ENCODE results near the gene MTMR2. TPM values are rescaled to one million over a fixed set of nuclear protein-coding genes. Genes with fewer than 3 reads are reported as not detected.

Gene MTMR2
- total RNA-seq, 1 experiment from 2014 or later: 59.0 TPM

- no peak overlapping the region for H3K27ac ChIP-seq (ENCODE audit: insufficient read length, low read depth, low read length)
- Mint-ChIP-seq H3K27ac (no peak overlapping the region; a peak in 1 of 7 replicates), H3K27me3 (ENCODE audit: low read depth) (peaks cover 3% of the 10 kb centered on the region; the same call in 1 of the 2 replicates), H3K4me3 (no peak overlapping the region), H3K9me3 (peaks cover 0 to 5% of the 10 kb centered on the region in 2 experiments; a peak in 3 of 5 replicates), H3K4me1 (no peaks in the 10 kb centered on the region), H3K36me3 (ENCODE audit: insufficient read depth in 1 of 3, low read depth in 3 of 3) (no peaks in the 10 kb centered on the region)
- no peaks in the 10 kb centered on the region for H3K27me3 ChIP-seq (ENCODE audit: insufficient read depth, low read length)
- H2BK15ac ChIP-seq (ENCODE audit: low read depth, low read length): no peak overlapping the region
- no peak overlapping the region for H4K5ac ChIP-seq (ENCODE audit: insufficient read length, low read depth, low read length)
- H3K4me1 ChIP-seq (ENCODE audit: insufficient read depth, low read length): no peaks in the 10 kb centered on the region
- no peak overlapping the region for H2BK5ac ChIP-seq (ENCODE audit: insufficient read length, low read length)
- no peak overlapping the region for H4K91ac ChIP-seq (ENCODE audit: insufficient read length, low read depth, low read length)
- H2BK12ac ChIP-seq (ENCODE audit: insufficient read length, low read depth, low read length): no peak overlapping the region
- H2AK5ac ChIP-seq (ENCODE audit: insufficient read length, low read length): no peak overlapping the region
- no peaks in the 10 kb centered on the region for H3K23me2 ChIP-seq (ENCODE audit: insufficient read length, low read depth, low read length, poor library complexity, severe bottlenecking)
- H4K20me1 ChIP-seq (ENCODE audit: control insufficient read depth, insufficient read depth, insufficient read length): no peaks in the 10 kb centered on the region
- H2BK20ac ChIP-seq (ENCODE audit: low read depth, low read length, poor library complexity, severe bottlenecking): no peak overlapping the region
- H3T11ph ChIP-seq (ENCODE audit: low read length): no peak overlapping the region
- no peak overlapping the region for H3K14ac ChIP-seq (ENCODE audit: insufficient read depth, low read length)
- DNase-seq: no peak
- H2BK120ac ChIP-seq (ENCODE audit: low read depth, low read length, poor library complexity, severe bottlenecking): no peak overlapping the region
- no peak overlapping the region for H3K9ac ChIP-seq (ENCODE audit: extremely low read depth, insufficient read length, low read length)
- no peak overlapping the region for H3K18ac ChIP-seq (ENCODE audit: insufficient read length, low read depth, low read length)
- no peaks in the 10 kb centered on the region for H3K9me3 ChIP-seq (ENCODE audit: control insufficient read depth, low read depth, low read length)
- no CpG with 5 or more reads among the region's 5 CpGs for WGBS (ENCODE audit: extremely low coverage, insufficient read length, low lambda C conversion rate)
- H3K56ac ChIP-seq (ENCODE audit: insufficient read length, low read depth, low read length): no peak overlapping the region
- TF ChIP-seq CTCF (conservative IDR thresholded peaks at IDR 0.05): no peak
- no peak overlapping the region for H4K8ac ChIP-seq (replicated peaks; ENCODE audit: insufficient read length, low read depth, low read length)
- no peak overlapping the region for H3K4ac ChIP-seq (ENCODE audit: low read depth, low read length)
- H2AFZ ChIP-seq (ENCODE audit: low read length): no peak overlapping the region
- no peak overlapping the region for H3K23ac ChIP-seq (ENCODE audit: insufficient read length, low read depth, low read length)
- no peaks in the 10 kb centered on the region for H3K79me1 ChIP-seq (ENCODE audit: insufficient read depth, low read depth, low read length, poor library complexity, severe bottlenecking)
- no peaks in the 10 kb centered on the region for H3K79me2 ChIP-seq (ENCODE audit: insufficient read depth, low read length)
- no peak overlapping the region for H3K4me2 ChIP-seq (ENCODE audit: insufficient read depth, insufficient read length, low read length)
Measured at GRCh38 chr11:95933594-95933993, 9.7 kb upstream of the MTMR2 start.

All from H9 (cell line).